ENCODE measurements around the gene LILRB5.
A peak's percentile ranks its signal among the peaks of the same experiment; 100 is the strongest.
"Not testable (repeated sequence)": the region's sequence is repeated elsewhere in the genome, so short reads cannot be mapped to it uniquely, and the experiment has no call there.

The LILRB5 gene

DNA sequence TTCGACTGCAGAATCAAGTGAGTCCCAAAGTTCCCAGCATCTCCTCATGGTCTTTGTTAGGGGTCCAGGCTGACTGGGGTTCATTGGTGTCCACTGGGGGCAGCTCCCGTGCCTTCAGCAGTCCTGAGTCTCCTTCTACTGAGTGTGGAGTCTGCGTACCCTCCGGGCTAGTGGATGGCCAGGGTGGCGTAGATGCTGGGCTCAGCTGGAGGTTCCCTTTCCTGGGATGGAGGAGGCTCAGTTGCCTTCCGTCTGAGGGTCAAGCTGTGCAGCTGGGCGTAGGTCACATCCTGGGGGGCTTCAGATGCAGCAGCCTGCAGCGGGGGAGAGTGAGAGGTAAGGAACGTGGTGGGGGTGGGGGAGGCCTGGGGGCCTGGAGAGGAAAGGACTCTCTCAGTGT lies 17.4 kb upstream of the LILRB5 start:
- DNase-seq = not testable (repeated sequence)

DNA sequence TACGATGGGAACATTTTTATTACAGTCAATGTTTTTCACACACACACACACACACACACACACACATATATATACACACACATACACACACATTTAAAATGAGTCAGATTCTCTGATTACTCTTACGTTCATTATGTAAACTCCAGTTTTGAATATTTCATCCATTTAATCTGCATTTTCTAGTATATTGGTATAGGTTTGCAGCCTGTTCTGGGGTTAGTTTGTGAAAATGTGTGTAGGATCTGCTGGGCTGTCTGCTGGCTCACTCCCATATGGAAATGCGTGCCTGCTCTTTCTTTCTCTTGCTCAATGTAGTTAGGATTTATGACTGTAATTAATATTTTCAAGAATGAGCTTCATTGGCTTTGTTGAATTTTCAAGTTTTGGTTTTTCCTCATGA lies 16.7 kb upstream of the LILRB5 start:
- no peak for DNase-seq

GRCh38 chr19:54272181-54272580 lies 15.1 kb upstream of the LILRB5 start:
- not testable (repeated sequence) for DNase-seq

DNA sequence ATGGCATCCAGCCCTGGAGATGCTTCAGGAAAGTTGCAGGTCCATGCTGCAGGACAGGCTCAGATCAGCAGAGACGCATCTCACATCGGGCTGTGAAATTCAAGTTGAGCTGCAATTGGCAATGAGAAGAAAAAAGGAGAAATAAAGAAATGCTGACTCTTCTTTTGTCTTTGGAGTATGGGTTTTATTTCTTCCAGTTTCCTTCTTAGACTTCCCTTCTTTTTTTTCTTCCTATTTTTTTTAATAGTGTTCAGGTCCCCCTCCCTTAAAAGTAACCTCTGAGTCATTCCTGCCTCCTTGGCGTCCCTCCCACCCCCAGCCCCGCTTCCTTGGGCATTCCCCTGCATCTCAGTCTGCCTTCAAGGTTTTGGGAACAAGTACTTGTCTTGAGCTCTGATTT lies 14.5 kb upstream of the LILRB5 start:
- not testable (repeated sequence) for DNase-seq

DNA sequence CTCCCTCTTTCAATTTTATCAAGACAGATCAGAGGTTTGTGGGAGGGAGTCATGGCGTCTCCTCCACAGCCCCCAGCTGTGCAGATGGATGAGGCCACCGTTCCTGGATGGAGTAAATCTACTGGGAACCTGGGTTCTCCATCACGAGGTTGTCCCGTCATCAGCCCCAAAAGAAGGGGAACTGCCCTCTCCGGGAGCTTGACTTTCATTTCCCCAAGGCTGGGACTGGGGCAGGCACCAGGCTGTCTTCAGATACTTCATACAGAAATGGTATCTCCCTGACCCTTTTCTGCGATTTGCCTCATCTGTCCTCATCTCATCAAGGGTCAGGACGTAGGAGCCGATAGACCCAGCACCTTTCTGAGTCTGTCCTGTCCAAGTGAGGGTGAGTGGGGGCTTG lies 14.0 kb upstream of the LILRB5 start:
- DNase-seq = no peak

GRCh38 chr19:54268936-54269335 lies 11.9 kb upstream of the LILRB5 start:
- DNase-seq = no peak

GRCh38 chr19:54266133-54266532 lies 9.1 kb upstream of the LILRB5 start:
- peak; percentile 75 for DNase-seq

GRCh38 chr19:54262470-54262869 lies 5.4 kb upstream of the LILRB5 start:
- DNase-seq = no peak

DNA sequence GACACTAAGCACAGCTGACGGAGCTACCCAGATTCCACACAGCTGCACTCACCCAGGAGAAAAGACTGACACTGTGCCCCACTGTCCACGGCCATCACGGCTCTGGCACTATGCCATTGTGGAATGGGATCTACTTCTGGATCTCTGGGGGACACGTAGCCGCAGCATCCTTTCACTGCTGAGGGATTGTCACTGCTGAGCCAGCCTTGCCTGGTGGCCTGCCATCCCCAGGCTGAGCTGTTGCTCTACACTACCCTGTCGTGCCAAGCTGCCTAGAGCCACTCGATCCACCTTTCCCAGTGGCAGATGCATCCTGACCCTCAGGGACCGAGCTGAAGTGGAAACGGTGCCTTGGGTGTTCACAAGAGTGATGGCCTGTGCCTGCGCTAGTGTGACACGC lies 5.0 kb upstream of the LILRB5 start:
- DNase-seq = no peak

DNA sequence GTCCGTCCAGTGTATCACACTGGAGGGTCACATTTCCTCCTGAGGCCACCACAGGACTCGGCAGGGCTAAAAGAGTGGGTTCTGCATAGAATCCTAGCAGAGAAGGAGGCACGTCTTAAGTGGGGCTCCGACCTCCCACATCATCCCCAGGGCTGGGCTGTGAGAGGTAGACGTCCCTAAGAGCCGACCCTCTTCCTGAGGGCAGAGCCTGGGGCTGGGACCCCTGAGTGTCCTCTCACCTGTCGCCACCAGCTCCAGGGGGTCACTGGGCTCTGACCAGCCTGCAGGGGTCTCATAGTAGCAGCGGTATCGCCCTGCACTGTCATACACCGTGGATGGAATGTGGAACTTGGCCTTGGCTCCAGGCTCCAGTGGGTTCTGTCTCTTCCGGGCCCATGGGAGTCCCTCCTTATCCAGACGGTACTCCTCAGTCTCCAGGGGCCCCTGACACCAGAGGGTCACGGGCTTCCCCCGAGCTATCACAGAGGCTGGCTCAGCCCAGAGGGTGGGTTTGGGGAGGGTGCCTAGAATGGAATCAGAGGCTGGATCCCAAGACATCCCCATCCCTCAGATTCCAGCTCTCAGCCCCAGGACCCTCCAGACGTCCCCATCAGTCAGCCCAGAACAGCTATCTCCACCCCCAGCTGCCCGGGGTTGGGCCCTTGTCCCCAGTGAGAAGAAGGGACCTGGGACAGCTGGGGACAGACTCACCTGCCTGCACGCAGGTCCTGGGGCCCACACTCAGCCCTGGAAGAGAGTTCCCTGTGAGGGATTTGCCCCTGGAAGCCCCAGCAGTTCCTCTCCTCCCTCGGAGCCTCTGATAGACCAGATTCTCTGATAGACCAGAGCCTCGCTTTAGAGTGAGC lies 590 bp downstream of the LILRB5 start:
- DNase-seq = no peak

DNA sequence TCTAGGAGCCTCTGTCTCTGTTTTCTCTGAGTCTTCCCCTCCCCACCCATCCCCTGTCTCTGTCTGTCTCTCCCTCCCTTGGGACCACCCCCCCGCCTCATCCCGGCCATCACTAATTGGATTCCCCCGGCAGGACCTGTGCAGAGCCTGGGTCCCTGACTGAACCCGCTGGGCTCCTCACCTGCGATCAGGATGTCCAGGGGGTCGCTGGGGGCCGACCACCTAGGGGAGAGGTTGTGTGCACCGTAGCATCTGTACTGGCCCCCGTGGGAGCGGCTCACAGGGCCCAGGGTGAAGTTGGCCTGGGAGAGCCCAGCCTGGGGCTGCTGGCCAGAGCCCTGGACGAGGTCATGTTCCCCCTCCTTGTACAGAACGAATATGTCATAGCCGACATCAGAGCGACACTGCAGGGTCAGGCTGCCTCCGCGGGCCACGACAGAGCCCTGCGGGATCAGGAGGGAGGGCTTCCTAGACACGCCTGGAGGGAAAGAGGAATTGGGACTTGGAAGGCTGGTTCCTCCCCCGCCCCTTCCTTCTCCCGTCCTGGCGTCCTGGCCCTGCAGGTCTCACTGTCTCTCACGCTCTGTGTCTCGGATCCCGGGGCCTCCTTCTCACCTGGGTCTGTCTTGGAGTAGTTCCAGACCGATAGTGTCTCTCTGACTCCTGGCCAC lies 1.8 kb downstream of the LILRB5 start:
- no peak for DNase-seq

DNA sequence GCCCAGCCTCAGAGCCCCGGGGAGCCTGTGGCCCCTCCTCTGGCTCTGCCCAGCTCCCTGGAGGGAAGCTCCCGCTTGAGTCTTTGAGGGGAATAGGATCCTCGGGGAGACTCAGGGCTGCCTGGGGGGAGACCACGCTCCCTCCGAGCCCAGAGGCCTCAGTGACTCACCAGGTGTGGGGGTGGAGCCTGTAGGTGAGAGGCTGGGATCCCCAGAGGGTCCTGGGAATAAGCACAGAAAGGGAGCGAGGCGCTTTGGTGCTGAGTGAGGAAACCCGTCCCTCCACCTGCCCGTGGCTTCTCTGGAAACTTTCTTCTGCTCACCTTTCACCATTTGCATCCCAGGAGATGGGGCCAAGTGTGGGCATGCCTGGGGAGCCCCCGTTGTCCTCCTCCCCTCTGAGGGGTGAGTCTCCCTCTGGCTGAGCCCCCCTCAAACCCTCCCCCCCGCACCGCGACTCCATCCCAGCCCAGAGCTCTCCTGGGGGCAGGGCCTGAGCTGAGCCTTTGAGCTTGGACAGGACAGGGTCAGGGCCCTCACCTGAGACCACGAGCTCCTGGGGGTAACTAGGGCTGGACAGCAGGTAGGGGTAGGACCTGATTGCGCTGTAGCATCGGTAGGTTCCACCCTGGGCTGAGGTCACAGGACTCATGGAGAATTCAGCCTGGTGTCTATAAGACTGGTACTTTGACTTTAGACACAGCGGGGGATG lies 2.7 kb downstream of the LILRB5 start:
- DNase-seq = no peak

GRCh38 chr19:54253331-54254194 lies 3.5 kb downstream of the LILRB5 start:
- DNase-seq = no peak

GRCh38 chr19:54252845-54253244 lies 4.2 kb downstream of the LILRB5 start:
- no peak for DNase-seq

DNA sequence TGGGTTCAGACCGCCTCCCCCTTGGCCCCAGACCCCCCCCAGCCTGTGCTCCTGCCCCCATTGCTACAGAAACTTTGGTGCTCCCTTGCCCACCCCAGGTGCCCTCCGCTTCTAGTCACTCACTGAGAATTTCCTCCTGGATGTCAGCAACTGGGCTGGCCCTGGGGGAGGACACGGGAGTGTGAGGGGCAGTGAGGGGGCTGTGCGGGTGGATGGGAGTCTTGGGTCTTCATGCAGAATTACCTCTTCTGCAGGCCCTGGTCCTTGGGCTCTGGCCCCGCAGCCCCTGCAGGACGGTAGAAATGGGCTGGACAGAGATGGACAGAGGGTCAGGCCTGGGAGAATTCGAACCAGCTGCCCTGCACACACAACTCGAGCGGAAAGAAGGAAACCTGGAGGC lies 4.8 kb downstream of the LILRB5 start:
- no peak for DNase-seq

DNA sequence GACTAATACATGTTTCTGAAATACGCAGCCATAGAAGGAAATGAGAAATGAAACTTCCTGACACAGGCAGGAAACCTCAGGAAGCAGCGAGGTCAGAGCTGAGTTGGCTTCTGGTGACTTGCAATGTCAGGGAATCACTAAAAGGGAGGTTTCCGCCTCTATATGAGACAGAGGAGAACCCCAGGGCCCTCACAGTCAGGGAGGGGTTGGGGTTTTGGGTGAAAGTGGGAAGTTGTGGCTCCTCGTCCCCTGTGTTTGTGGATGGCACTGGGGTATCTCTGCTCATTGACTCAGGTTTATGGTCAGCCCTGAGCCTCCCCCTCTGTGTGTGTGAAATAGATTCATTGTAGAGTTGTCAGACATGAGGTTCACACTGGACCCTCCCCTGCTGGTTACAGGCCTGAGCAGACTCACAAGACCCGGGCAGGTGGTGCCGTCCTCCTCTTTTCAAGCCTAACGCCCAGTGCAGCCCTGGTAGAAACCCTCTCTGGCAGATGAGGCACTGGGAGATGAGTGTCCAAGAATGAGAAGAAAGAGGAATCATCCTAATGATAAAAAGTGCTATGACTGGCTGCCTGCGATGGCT lies 9.0 kb downstream of the LILRB5 start:
- peak; percentile 68 for DNase-seq

GRCh38 chr19:54247106-54247930 lies 9.8 kb downstream of the LILRB5 start:
- no peak for DNase-seq

- no peak for DNase-seq
Measured at GRCh38 chr19:54245936-54246335, 11.1 kb downstream of the LILRB5 start.

DNA sequence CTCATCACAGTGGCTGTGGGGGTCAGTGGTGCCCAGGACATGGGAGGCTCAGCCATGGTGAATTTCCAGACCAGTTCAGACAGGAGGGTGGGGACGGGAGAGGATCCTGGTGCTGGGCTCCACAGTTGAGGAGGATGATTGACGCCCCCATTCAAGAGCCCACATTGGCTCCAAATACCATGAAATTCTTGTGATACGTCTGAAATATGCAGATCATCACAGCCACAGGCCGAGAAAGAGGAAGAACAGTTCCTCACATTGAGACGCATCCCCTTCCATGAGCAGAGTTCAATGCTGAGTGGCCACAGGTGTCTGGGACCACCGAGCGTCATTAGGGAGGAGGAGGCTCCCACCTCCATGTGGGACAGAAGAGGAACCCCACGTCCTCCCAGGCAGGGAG lies 13.3 kb downstream of the LILRB5 start:
- DNase-seq = not testable (repeated sequence)

GRCh38 chr19:54242646-54243045 lies 14.4 kb downstream of the LILRB5 start, which contains the start of gene LILRA6:
TSS of gene LILRA6 (minus strand) at chr19:54242790.
- not testable (repeated sequence) for DNase-seq

GRCh38 chr19:54242234-54242633 lies 14.8 kb downstream of the LILRB5 start:
- not testable (repeated sequence) for DNase-seq
